Dedifferentiated amniotic fluid mesenchymal stem cell (primary cell): Measurements from ENCODE around the gene THAP4.
"Not testable (repeated sequence)": the region's sequence is repeated elsewhere in the genome, so short reads cannot be mapped to it uniquely, and the experiment has no call there.

Experiments used
- DNase-seq: peaks from one replicate; pipeline ENCODE4 v3.0.0-alpha.2; 2016; ENCODE audit errors: extremely low spot score

Gene THAP4

DNA sequence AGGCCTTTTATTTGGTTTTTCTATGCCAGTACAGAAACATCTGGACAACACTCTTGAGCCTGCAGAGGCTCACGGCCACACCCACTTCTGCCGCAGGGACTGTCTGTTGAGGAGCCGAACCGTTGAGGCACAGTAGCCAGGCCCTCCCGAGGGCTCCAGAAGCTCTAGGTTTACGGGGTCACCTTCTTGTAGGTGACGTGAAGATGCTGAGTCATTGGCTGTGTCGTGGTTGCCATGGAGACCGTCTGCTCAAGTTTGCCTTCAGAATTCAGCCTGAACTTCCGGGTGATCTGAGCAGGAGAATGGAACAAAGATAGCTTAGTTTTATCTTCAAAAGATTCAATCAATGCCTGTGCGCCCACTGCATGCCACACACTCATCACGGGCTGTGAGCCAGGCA is 52.5 kb downstream of the THAP4 start:
- DNase-seq: no peak

DNA sequence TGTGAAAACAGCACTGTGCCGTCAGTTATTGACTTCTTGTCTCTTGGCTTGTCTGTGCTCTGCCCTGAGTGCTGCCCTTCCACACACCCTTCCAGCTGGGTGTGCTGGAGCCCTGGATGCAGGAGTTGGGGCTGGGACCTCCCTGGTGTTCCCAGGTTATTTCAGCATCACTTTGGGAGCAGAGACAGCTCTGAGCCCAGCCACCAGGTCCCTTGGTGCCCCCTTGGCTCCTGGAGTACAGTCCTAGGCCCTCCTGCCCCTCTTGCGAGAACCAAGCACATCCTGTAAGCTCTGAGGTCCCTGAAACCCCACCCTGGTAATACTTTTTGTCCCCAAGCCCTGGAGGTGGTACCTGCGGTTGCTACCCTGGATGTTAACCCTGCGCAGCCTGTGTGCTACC is 54.2 kb downstream of the THAP4 start:
- DNase-seq: no peak

DNA sequence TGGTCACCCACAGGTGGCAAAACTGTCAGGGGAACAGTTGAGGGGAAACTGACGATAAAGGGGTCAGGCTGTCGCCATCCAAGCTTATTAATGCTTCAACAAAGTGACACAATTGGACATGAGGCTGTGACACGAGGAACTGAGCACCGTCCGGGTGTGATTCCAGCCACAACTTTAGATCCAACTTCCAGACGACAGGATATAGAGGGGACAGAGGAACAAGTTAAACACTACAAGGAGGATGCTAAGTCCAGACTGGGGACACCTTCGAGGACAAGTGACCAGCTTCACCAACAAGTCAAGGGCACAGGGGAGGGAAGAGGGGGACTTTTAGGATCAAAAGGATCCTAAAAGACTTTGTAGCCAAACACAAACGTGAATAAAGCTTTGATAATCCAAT is 54.6 kb downstream of the THAP4 start:
- no peak for DNase-seq

GRCh38 chr2:241579281-241579680 is 57.7 kb downstream of the THAP4 start:
- DNase-seq: no peak

DNA sequence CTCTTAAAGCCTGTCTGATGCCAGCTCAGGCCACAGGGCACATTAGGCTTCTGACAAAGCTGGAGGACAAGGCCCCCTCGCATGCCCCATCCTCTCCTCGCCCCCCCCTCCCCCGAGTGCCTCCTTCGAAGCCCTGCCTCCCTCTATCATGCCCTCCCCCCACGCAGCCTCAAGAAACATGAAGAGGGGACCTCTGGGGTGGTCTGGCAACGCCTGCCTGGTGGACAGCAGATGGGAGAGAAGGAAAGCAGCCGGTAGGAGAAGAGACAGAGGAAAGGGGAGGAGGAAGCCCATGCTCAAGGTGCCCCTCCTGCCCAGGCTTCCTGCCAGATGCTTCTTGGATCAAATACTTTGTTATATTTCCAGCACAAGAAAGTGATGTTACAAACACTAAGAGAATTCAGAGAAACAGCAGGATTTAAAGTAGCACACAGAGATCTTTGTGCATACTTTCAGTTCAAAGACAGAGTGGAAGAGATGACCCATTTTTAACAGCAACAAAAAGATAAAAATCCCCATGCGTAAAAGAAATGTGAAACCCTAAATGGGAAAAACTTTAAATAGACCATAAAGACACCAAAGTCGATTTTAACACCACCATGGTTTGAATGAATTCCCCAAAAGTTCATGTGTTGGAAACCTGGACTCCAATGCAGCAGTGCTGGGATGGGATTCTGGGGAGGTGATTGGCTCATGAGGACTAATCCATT is 59.4 kb downstream of the THAP4 start:
- no peak for DNase-seq

DNA sequence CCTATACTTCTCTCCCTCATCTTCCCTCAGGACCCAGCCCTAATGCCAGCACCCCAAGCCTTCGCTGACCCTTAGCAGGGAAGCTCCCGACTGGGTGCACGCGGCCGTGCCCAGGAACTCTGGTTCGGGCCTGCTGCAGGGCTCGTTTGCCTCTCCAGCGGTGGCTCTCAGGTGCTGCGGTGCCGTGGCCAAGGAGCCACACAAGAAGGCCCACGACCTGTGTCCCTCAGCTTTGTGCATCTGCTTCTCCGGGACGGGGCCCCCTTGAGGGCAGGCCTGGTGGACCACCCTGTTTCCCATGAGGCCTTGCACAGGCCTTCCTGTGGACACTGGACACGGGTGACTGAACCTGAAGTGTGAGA is 60.7 kb downstream of the THAP4 start:
- DNase-seq: no peak

GRCh38 chr2:241575624-241576292 is 61.2 kb downstream of the THAP4 start:
- DNase-seq: no peak

GRCh38 chr2:241574911-241575623 is 61.9 kb downstream of the THAP4 start:
- DNase-seq: no peak

GRCh38 chr2:241573741-241574140 is 63.2 kb downstream of the THAP4 start:
- no peak for DNase-seq

DNA sequence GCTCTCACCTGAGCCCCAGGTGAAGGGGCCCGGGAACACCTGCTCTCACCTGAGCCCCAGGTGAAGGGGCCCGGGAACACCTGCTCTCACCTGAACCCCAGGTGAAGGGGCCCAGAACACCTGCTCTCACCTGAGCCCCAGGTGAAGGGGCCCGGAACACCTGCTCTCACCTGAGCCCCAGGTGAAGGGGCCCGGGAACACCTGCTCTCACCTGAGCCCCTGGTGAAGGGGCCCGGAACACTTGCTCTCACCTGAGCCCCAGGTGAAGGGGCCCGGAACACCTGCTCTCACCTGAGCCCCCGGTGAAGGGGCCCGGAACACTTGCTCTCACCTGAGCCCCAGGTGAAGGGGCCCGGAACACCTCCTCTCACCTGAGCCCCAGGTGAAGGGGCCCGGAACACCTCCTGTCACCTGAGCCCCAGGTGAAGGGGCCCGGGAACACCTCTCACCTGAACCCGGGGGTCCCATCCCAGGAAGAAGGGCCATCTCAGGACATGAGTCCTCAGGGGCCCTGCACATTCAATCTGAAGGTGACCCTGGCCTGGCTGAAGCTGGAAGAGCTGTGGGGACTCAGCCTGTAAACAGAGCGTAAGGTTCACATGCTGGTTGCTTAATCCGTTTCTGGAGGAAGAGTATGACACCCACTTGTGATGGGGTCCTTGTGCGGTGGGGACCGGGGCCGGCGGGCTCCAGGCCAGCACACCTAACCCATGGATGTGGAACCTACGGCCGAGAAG is 63.9 kb downstream of the THAP4 start:
- DNase-seq: not testable (repeated sequence)

DNA sequence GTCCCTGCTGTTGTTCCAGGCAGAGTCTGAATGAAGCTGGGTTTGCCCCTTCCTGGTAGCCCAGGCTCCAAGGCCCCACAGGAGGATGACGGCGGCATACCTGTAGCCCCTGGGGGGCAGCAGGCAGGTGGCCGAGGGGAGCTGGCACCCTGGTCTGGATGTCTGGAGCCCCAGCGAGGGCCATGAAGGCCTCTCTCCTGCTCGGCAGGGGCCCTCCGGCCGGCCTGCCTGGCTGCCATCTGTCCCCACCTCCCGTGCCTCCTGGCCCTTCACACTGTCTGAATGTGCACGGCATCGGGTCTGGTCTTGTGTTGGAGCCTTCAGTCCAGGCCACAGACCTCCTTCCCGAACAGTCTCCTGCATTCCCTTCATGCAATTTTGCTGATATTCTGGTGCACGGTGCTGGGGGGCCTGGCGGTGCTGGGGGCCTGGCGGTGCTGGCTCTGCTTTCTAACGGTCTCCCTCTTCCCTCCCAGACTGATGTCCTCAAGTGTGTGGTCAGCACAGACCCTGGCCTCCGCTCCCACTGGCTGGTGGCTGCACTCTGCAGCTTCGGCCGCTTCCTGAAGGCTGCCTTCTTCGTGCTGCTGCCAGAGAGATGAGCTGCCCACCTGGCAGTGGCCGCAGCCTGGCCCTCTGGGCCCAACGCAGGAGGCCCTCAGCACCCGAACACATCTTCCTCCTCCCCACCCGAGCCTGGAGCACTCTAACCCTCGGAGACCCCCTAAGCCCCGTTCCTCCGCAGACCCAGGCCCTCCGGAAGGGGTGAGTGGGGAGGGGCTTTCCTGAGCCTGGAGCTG is 64.9 kb downstream of the THAP4 start:
- DNase-seq: no peak

GRCh38 chr2:241570961-241571581 is 65.9 kb downstream of the THAP4 start:
- no peak for DNase-seq

DNA sequence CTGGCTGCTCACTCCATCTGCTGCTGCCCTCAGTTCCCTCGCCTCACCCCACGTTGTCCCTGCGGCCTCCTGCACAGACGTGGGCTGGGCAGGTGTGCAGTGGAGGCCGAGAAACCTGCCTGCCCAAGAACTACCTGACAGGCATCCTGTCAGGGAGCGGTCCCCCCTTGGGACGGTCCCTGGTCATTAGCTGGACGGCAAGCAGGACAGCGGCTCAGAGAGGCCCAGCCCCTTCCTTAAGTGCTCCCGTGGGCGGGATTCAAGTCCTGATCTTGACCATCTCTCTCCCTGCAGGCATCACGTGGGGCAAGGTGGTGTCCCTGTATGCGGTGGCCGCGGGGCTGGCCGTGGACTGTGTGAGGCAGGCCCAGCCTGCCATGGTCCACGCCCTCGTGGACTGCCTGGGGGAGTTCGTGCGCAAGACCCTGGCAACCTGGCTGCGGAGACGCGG is 67.1 kb downstream of the THAP4 start:
- DNase-seq: no peak

DNA sequence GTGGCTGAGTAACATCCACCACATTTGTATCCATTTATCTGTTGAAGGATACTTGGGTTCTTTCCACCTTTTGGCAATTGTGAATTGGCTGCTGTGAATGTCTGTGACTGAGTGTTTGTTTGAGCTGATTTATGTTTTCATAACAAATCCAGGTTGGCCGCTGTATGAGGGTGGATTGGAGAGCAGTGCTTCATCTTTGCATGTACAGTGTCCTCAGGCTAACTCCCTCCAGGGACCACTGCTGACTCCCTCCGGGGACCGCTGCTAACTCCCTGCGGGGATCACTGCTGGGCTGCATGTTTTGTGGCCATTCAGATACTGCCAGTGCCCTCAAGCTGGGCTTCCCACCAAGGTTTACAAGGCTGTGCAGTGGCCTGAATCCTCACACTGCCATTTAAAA is 68.2 kb downstream of the THAP4 start:
- no peak for DNase-seq

GRCh38 chr2:241567776-241568175 is 69.2 kb downstream of the THAP4 start:
- no peak for DNase-seq

GRCh38 chr2:241567266-241567665 is 69.7 kb downstream of the THAP4 start:
- DNase-seq: not testable (repeated sequence)

DNA sequence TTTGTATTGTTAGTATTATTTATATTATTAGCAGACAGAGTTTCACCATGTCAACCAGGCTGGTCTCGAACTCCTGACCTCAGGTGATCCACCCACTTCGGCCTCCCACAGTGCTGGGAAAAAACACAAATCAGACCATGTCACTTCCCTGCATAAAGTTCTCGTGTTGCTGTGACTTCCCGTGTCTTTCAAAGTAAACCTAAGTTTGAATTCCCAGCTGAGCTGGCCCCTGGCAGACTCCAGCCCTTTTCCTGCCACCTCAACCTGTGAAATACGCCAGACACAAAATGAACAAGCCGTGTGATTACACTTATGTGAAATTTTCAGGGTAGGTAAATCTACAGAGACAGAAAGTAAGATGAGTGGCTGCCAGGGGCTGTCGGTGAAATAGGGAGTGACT is 70.5 kb downstream of the THAP4 start:
- DNase-seq: no peak

DNA sequence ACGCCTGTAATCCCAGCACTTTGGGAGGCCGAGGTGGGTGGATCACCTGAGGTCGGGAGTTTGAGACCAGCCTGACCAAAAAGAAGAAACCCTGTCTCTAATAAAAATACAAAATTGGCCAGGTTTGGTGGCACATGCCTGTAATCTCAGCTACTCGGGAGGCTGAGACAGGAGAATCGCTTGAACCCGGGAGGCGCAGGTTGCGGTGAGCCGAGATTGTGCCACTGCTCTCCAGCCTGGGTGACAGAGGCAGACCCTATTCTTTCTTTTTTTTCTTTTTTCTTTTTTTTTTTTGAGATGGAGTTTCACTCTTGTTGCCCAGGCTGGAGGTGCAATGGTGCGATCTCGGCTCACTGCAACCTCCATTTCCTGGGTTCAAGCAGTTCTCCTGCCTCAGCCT is 70.9 kb downstream of the THAP4 start:
- not testable (repeated sequence) for DNase-seq

- DNase-seq: no peak
Measured at GRCh38 chr2:241565411-241565810, 71.5 kb downstream of the THAP4 start.

DNA sequence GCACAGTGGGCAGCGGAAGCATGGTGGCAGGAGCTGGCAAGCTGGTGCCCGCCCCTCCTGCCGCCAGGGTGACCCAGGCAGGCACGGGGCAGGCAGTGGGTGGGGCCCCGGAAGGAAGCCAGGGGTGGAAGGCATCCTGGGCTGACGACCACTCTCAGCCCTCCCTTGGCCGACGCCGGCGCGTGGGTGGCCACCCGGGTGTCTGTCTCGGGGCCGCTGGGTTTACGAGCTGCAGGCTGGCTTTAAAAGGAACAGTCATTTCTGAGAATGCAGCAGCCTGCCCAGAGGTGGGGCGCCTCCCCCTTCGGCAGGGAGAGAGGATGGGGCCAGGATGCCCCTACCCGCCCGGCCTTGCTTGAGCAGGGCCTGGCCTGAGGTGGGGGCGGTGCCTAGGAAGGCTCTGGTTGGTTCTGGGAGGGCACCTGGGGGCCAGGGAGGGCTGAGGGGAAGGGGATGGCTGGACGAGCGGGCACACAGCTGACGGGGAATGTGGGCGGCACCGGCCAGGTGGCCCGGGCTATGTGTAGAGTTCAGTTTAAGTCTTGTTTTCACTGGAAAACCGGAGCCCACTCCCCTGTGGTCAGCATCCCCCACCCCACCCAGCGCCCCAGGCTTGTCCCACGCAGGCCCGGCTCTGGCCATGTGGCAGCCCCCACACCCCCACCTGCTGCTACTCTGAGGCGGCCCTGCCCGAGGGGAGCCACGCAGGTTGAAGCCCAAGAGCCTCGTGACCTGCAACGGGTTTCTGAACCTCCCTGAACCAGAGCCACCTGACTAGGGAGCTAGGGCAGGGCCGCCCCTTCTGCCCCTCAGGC is 72.2 kb downstream of the THAP4 start:
- no peak for DNase-seq
